ENCODE results near the gene TANGO2. TPM values are rescaled to one million over a fixed set of nuclear protein-coding genes. Genes with fewer than 3 reads are reported as not detected.

The TANGO2 gene
- polyA plus RNA-seq, 12 donors = 6.4 to 15.0 (median 9.1) TPM; not detected in 1

GRCh38 chr22:19994851-19995610, 25.9 kb upstream of the TANGO2 start:
- DNase-seq = no peak

- no peak for DNase-seq
Observed at GRCh38 chr22:19995611-19996339, 25.1 kb upstream of the TANGO2 start.

- DNase-seq = no peak
Observed at GRCh38 chr22:19996694-19997384, 24.1 kb upstream of the TANGO2 start.

- no peak for DNase-seq
Observed at GRCh38 chr22:19997561-19998231, 23.2 kb upstream of the TANGO2 start.

GRCh38 chr22:19998232-19998951, 22.5 kb upstream of the TANGO2 start:
- DNase-seq = no peak

GRCh38 chr22:19998991-19999820, 21.7 kb upstream of the TANGO2 start:
- DNase-seq = no peak

- no peak for DNase-seq
Observed at GRCh38 chr22:20000246-20001081, 20.4 kb upstream of the TANGO2 start.

GRCh38 chr22:20001082-20001638, 19.8 kb upstream of the TANGO2 start:
- no peak for DNase-seq

- no peak for DNase-seq
Observed at GRCh38 chr22:20002128-20002527, 18.8 kb upstream of the TANGO2 start.

- DNase-seq = no peak
Observed at GRCh38 chr22:20002636-20003035, 18.3 kb upstream of the TANGO2 start.

- no peak for DNase-seq
Observed at GRCh38 chr22:20003304-20003703, 17.6 kb upstream of the TANGO2 start.

- DNase-seq = no peak
Observed at GRCh38 chr22:20004464-20004863, 16.4 kb upstream of the TANGO2 start.

- no peak for DNase-seq
Observed at GRCh38 chr22:20008221-20008995, 12.5 kb upstream of the TANGO2 start.

GRCh38 chr22:20009018-20009491, 11.9 kb upstream of the TANGO2 start:
- DNase-seq = no peak

GRCh38 chr22:20009582-20010306, 11.2 kb upstream of the TANGO2 start:
- DNase-seq = no peak

- no peak for DNase-seq
Observed at GRCh38 chr22:20010307-20011122, 10.4 kb upstream of the TANGO2 start.

Measured in muscle of arm (tissue), 12 donors.